ENCODE measurements around the gene AP4S1. TPM values are rescaled to one million over a fixed set of nuclear protein-coding genes. Genes with fewer than 3 reads are reported as not detected.
"Not testable (repeated sequence)": the region's sequence is repeated elsewhere in the genome, so short reads cannot be mapped to it uniquely, and the experiment has no call there.

The AP4S1 gene
- total RNA-seq, 1 experiment from 2014 or later, result 2.4 TPM

- DNase-seq (ENCODE audit: low spot score), result no peak
Measured at GRCh38 chr14:31085027-31085426, 59.6 kb downstream of the AP4S1 start.

- not testable (repeated sequence) for DNase-seq (ENCODE audit: low spot score)
Measured at GRCh38 chr14:31086466-31086865, 61.0 kb downstream of the AP4S1 start.

GRCh38 chr14:31090883-31091764, 65.7 kb downstream of the AP4S1 start:
- peak; percentile 13 for DNase-seq (ENCODE audit: low spot score)

GRCh38 chr14:31092160-31092708, 66.8 kb downstream of the AP4S1 start:
- no peak for DNase-seq (ENCODE audit: low spot score)

- DNase-seq (ENCODE audit: low spot score), result not testable (repeated sequence)
Measured at GRCh38 chr14:31093884-31094839, 68.7 kb downstream of the AP4S1 start.

- not testable (repeated sequence) for DNase-seq (ENCODE audit: low spot score)
Measured at GRCh38 chr14:31095817-31096216, 70.4 kb downstream of the AP4S1 start.

GRCh38 chr14:31096255-31096654, 70.8 kb downstream of the AP4S1 start:
- DNase-seq (ENCODE audit: low spot score), result no peak

- no peak for DNase-seq (ENCODE audit: low spot score)
Measured at GRCh38 chr14:31097081-31097480, 71.6 kb downstream of the AP4S1 start.

- no peak for DNase-seq (ENCODE audit: low spot score)
Measured at GRCh38 chr14:31106768-31107167, 81.3 kb downstream of the AP4S1 start.

- DNase-seq (ENCODE audit: low spot score), result no peak
Measured at GRCh38 chr14:31109257-31109656, 83.8 kb downstream of the AP4S1 start.

GRCh38 chr14:31110872-31111271, 85.4 kb downstream of the AP4S1 start:
- DNase-seq (ENCODE audit: low spot score), result no peak

- no peak for DNase-seq (ENCODE audit: low spot score)
Measured at GRCh38 chr14:31113794-31114193, 88.3 kb downstream of the AP4S1 start.

GRCh38 chr14:31118892-31119291, 93.4 kb downstream of the AP4S1 start:
- DNase-seq (ENCODE audit: low spot score), result no peak

- no peak for DNase-seq (ENCODE audit: low spot score)
Measured at GRCh38 chr14:31122098-31122611, 96.7 kb downstream of the AP4S1 start.

GRCh38 chr14:31122921-31123320, 97.5 kb downstream of the AP4S1 start:
- DNase-seq (ENCODE audit: low spot score), result no peak

- DNase-seq (ENCODE audit: low spot score), result no peak
Measured at GRCh38 chr14:31124197-31124596, 98.7 kb downstream of the AP4S1 start.

GRCh38 chr14:31125231-31125630, 99.8 kb downstream of the AP4S1 start:
- no peak for DNase-seq (ENCODE audit: low spot score)

GRCh38 chr14:31126680-31127079, 101.2 kb downstream of the AP4S1 start:
- no peak for DNase-seq (ENCODE audit: low spot score)

GRCh38 chr14:31127690-31128089, 102.2 kb downstream of the AP4S1 start:
- DNase-seq (ENCODE audit: low spot score), result peak; percentile 27

GRCh38 chr14:31128601-31129526, 103.4 kb downstream of the AP4S1 start:
- DNase-seq (ENCODE audit: low spot score), result no peak

GRCh38 chr14:31133133-31133532, 107.7 kb downstream of the AP4S1 start:
- DNase-seq (ENCODE audit: low spot score), result no peak
